ENCODE results near the gene RAB35. TPM values are rescaled to one million over a fixed set of nuclear protein-coding genes. Genes with fewer than 3 reads are reported as not detected.

The RAB35 gene
- 67.6 to 80.0 TPM (median 78.1 TPM) in 5 replicates for total RNA-seq (2022; extraction: Qiagen RNA extraction; ENCODE audit: low read depth)

DNA sequence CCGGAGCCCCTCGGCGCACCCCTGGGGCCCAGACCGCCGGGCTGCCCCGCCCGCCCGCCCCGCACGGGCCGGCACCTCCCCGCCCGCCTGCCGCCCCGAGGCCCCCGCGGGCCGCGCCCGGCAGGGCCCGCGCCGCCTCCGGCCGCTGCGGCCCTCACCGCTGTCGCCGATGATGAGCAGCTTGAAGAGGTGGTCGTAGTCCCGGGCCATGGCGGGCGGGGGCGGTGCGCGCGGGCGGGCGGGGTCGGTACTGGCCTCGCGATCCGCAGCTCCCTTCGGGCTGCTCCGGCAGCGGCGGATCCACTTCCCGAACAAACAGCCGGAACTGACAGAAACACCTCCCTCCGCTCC lies at the start of gene RAB35:
RAB35 (minus strand) TSS at position 313 of the 351 bp plus-strand sequence; CDS start at position 210, 103 bp downstream.

Other genes starting within 250 kb of the RAB35 start
- 8.2 to 13.2 TPM (median 11.6 TPM) in 5 replicates for gene CIT, start 239.4 kb downstream of the RAB35 start, total RNA-seq (2022; extraction: Qiagen RNA extraction; ENCODE audit: low read depth)
- 2.5 to 4.7 TPM (median 4.4 TPM) in 5 replicates for gene BICDL1, start 127.5 kb downstream of the RAB35 start, total RNA-seq (2022; extraction: Qiagen RNA extraction; ENCODE audit: low read depth)
- 46.8 to 62.0 TPM (median 57.0 TPM) in 5 replicates for gene GCN1, start 78.0 kb upstream of the RAB35 start, total RNA-seq (2022; extraction: Qiagen RNA extraction; ENCODE audit: low read depth)
- 3,445 to 3,682 TPM (median 3,497 TPM) in 5 replicates for gene RPLP0, start 84.4 kb upstream of the RAB35 start, total RNA-seq (2022; extraction: Qiagen RNA extraction; ENCODE audit: low read depth)
- gene PXN, start 149.0 kb upstream of the RAB35 start, total RNA-seq (2022; extraction: Qiagen RNA extraction; ENCODE audit: low read depth) = 204 to 247 TPM (median 225 TPM) in 5 replicates
- not detected in 5 replicates for gene RNU4-2, start 175.2 kb upstream of the RAB35 start, total RNA-seq (2022; extraction: Qiagen RNA extraction; ENCODE audit: low read depth)
- gene RNU4-1, start 176.5 kb upstream of the RAB35 start, total RNA-seq (2022; extraction: Qiagen RNA extraction; ENCODE audit: low read depth) = not detected in 5 replicates
- 0.48 to 1.7 TPM (median 0.76 TPM) in 5 replicates for gene SIRT4, start 185.6 kb upstream of the RAB35 start, total RNA-seq (2022; extraction: Qiagen RNA extraction; ENCODE audit: low read depth)
- not detected in 5 replicates for gene PLA2G1B, start 211.0 kb upstream of the RAB35 start, total RNA-seq (2022; extraction: Qiagen RNA extraction; ENCODE audit: low read depth)